Right lobe of liver (tissue), 6 donors: ENCODE measurements around the gene HCK. TPM values are rescaled to one million over a fixed set of nuclear protein-coding genes. Genes with fewer than 3 reads are reported as not detected.

Source experiments
- ATAC-seq, 4 donors: fragments of 200-7000 bp; cut with Tn5 transposase; one replicate each; pipeline ENCODE4 v1.9.1; 2020; ENCODE audit warnings: mild to moderate bottlenecking in 4 of 4, moderate library complexity in 4 of 4
- DNase-seq, 3 donors: peaks; one replicate each; pipeline ENCODE4 v3.0.0-alpha.2; 2020
- H3K27ac ChIP-seq, 3 donors: fragments of 200-600 bp; one replicate each; pipeline ENCODE4 v1.8.0; 2022
- H3K27me3 ChIP-seq, 2 donors: fragments of 200-600 bp; one replicate each; pipeline ENCODE4 v1.8.0; 2022
- H3K36me3 ChIP-seq, 4 donors: fragments of 200-600 bp; sonication (generic) in 1 of 4; one replicate each; pipeline versions ENCODE4 v1.5.1 to v1.8.0; 2017 to 2022; ENCODE audit warnings: control low read depth in 1 of 4
- H3K4me1 ChIP-seq, 4 donors: fragments of 200-600 bp; sonication (generic) in 1 of 4; one replicate each; pipeline versions ENCODE4 v1.5.1 to v1.8.0; 2017 to 2022; ENCODE audit warnings: control low read depth in 1 of 4
- H3K4me3 ChIP-seq, 3 donors: fragments of 200-600 bp; one replicate each; pipeline ENCODE4 v1.8.0; 2022
- H3K9me3 ChIP-seq, 4 donors: fragments of 200-600 bp; sonication (generic) in 1 of 4; one replicate each; pipeline versions ENCODE4 v1.5.1 to v1.8.0; 2017 to 2022; ENCODE audit warnings: control low read depth in 1 of 4
- POLR2A ChIP-seq: fragments of 450-650 bp; IDR thresholded peaks from one replicate; pipeline ENCODE4 v1.6.1; 2017; ENCODE audit warnings: antibody characterized with exemption, mild to moderate bottlenecking
- WGBS: methylation state at CpG from one replicate; pipeline ENCODE4 v1.1.6; 2018; ENCODE audit warnings: low coverage, low lambda C conversion rate; ENCODE audit not compliant: insufficient coverage; ENCODE audit errors: missing lambda C conversion rate; 5-methylcytosine and 5-hydroxymethylcytosine counted together
- intact Hi-C, 2 donors: fragments of 100-400 bp; cut with DNase I; formaldehyde crosslinking; loops; one replicate each; pipeline versions ENCODE4 v1.11.2 to v1.14.1; 2022
- total RNA-seq, 6 experiments: library from RNA; depleted of rRNA in 2 of 6; stranded (reverse); fragments of >200 nt in 2 of 6; fragmentation: NEBNext Ultra II Directional in 3 of 6; extraction: Animal tissue kit (Norgen Biotek cat#: 25700) in 3 of 6; gene quantifications; one replicate each; pipeline versions ENCODE4 v1.1.0 to v1.2.4, GENCODE V29; 2016 to 2023
- TF ChIP-seq, protein P1 (sequence below), 4 donors: fragments of 200-600 bp in 3 of 4; fragments of 450-650 bp in 1 of 4; IDR thresholded peaks; one replicate each; pipeline versions ENCODE4 v1.5.1 to v1.8.0; 2016 to 2022; ENCODE audit warnings: antibody characterized with exemption in 4 of 4, mild to moderate bottlenecking in 2 of 4
- donor health status: DM: no; HTN: yes; CAD: no.
- donor health status: DM: no; HTN: no; CAD: no.
- donor health status: DM: no; HTN: no; CAD: no.
- donor health status: DM: no; HTN: yes; CAD: no.
- donor health status: DM: no; HTN: yes; CAD: no.

HCK gene
- total RNA-seq, 6 experiments from 2014 or later = 2.9 to 17.1 (median 5.6) TPM

DNA sequence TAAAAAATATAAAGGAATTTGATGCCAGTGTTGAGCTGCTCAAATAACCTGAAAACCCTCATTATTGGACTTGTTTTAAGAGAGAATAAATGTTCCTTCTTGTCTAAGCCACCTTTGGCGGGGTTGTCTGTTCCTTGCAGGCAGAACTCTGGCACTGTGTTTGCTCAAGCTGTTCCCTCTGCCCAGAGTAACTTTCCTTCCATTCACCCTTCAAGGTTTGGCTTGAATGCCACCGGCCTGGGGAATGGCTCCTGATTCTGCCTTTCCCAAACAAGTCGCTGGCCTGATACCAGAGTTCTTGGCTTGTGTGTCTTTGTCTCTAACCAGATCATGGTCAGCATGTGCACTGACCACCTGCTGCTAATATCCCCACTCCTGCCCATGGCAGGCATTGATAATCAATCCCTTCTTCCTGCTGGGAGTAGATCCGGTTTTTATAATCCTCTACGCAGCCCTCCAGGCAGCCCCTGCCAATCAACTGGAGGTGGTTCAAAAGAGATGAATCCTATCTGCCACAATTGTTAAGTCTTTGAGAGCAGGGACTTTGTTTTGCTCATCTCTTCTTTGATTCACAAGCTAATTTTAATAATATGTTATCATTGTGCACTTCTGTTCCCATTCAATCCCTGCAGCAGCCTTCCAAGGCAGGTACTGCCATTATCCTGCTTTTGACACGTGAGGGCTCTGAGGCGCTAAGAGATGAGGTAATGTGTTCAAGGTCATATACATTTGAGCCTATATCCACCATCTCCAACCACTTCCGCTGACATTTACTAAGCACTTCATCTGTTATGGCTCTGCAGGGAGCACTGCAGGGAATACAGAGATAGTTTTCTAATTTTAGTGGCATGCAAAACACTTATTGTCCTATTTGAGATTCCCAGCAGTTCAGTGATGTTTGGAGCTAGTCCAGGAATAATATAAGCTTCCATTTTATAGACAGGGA is 44.9 kb upstream of the HCK start:
- intact Hi-C loops = no loop called here
- TF ChIP-seq POLR2A = no peak
- TF ChIP-seq, protein P1, sequence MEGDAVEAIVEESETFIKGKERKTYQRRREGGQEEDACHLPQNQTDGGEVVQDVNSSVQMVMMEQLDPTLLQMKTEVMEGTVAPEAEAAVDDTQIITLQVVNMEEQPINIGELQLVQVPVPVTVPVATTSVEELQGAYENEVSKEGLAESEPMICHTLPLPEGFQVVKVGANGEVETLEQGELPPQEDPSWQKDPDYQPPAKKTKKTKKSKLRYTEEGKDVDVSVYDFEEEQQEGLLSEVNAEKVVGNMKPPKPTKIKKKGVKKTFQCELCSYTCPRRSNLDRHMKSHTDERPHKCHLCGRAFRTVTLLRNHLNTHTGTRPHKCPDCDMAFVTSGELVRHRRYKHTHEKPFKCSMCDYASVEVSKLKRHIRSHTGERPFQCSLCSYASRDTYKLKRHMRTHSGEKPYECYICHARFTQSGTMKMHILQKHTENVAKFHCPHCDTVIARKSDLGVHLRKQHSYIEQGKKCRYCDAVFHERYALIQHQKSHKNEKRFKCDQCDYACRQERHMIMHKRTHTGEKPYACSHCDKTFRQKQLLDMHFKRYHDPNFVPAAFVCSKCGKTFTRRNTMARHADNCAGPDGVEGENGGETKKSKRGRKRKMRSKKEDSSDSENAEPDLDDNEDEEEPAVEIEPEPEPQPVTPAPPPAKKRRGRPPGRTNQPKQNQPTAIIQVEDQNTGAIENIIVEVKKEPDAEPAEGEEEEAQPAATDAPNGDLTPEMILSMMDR (IDR thresholded peaks at IDR 0.05) = no peak
- no peaks in the 10 kb centered on the region for H3K4me1 ChIP-seq
- H3K27me3 ChIP-seq = no peaks in the 10 kb centered on the region
- peak in 1 of 4 donors; percentile 11 for ATAC-seq
- H3K9me3 ChIP-seq = no peaks in the 10 kb centered on the region
- no peak overlapping the region for H3K4me3 ChIP-seq
- no peak overlapping the region for H3K27ac ChIP-seq
- H3K36me3 ChIP-seq = no peaks in the 10 kb centered on the region
- no peak for DNase-seq
- 30% methylated on average over 7 of the region's 8 CpGs for WGBS

DNA sequence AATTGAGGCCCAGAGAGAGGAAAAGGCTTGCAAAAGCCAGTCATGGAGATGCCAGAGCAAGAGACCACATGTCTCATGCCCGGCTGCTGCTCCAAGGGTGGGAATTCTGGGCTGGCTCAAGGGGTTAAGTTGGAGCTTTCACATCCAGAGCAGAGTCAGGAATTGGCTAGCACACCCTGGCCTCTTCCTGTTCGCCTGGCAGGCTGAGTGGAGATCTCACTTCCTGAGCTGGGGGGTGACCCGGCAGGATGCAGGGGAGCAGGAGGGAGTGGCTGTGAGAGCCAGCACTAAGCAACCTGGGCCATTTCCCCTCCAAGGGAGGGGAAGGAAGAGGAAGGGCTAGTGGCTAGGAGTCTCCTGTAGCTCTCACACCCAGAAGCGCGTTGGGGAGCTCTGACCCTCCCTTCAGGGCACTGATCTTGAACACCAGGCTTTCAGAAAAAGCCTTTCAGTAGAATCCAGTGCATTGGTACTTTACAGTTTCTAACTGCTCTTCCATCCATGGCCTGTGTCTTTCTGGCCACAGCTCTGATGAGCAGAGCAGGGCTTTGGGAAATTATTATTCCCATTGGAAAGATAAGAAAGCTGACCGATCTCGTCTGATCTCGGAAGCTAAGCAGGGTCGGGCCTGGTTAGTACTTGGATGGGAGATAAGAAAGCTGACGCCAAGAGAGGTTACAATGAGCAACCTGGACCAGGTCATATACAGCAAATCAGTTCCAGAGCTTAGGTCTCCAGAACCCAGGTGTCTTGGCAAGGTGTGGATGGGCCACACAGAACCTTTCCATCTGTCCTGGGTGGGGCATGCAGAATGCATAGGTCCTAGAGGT is 44.0 kb upstream of the HCK start:
- DNase-seq (peak in 2 of 3 donors; percentile 45 to 56), ATAC-seq (peak; percentile 76 to 82 (median 78))
- 30% methylated on average over 8 of the region's 10 CpGs for WGBS
- no peaks in the 10 kb centered on the region for H3K9me3 ChIP-seq
- H3K4me1 ChIP-seq = no peaks in the 10 kb centered on the region
- H3K4me3 ChIP-seq = no peak overlapping the region
- no peak for TF ChIP-seq POLR2A
- TF ChIP-seq, protein P1 (IDR thresholded peaks at IDR 0.05) = no peak
- no peaks in the 10 kb centered on the region for H3K27me3 ChIP-seq
- no peaks in the 10 kb centered on the region for H3K36me3 ChIP-seq
- intact Hi-C loops = no loop called here
- no peak overlapping the region for H3K27ac ChIP-seq

DNA sequence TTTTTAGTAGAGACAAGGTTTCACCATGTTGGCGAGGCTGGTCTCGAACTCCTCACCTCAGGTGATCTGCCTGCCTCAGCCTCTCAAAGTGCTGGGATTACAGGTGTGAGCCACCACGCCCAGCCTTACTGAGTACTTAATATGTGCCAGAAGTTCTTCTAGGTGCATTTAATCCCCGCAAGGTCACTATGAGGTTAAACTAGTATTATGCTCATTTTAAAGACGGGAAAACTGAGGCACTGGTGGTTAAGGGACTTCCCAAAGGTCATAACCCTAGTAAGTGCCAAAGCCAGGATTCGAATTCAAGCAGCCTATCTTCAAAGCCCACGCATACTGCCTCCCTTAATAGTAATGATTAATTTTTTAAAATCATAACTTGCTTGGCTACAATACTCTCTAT is 42.5 kb upstream of the HCK start:
- ATAC-seq (no peak), DNase-seq (no peak)
- Histone ChIP-seq H3K27ac (no peak overlapping the region), H3K4me1 (no peaks in the 10 kb centered on the region), H3K9me3 (no peaks in the 10 kb centered on the region), H3K4me3 (no peak overlapping the region), H3K27me3 (no peaks in the 10 kb centered on the region), H3K36me3 (no peaks in the 10 kb centered on the region)
- WGBS = 64% methylated on average over 7 of the region's 7 CpGs
- TF ChIP-seq, protein P1 (IDR thresholded peaks at IDR 0.05) = no peak
- TF ChIP-seq POLR2A = no peak
- intact Hi-C loops = no loop called here

DNA sequence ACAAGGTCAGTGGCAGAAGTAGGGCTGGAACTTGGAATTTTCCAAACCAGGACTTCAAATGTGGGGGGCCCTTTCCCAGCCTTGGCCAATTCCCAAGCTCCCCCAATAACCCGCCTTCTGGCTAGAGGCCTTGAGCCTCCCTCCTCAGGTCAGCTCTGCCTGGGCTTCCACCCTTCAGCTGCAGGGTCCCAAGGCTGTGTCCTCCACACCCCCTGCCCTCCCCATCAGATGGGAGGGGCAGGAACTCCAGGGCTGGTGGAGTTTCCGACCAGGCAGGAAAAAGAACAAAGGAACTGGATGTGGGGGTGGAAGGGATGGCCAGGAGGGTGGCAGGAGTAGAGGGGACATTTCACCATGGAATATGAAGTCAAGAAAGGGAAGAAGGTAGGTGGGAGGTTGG is 41.9 kb upstream of the HCK start, which contains the start of gene CCM2L:
Gene CCM2L (plus strand): TSS at position 338 of the 400 bp plus-strand sequence. CDS start 17 bp downstream, at position 355.
- DNase-seq = no peak
- Histone ChIP-seq H3K9me3 (no peaks in the 10 kb centered on the region), H3K27ac (no peak within 1 kb of the TSS), H3K27me3 (no peaks in the 10 kb centered on the region), H3K4me3 (peak within 1 kb of the TSS in 2 of 3 donors; percentile 16 to 21), H3K36me3 (no peaks in the 10 kb centered on the region), H3K4me1 (no peaks in the 10 kb centered on the region)
- ATAC-seq = peak; percentile 28 to 57 (median 42)
- TF ChIP-seq POLR2A = no peak
- TF ChIP-seq, protein P1 (IDR thresholded peaks at IDR 0.05) = no peak
- WGBS = 43% methylated on average over 2 of the region's 2 CpGs
- intact Hi-C loops = no loop called here
